GM10248 (cell line): Measurements from ENCODE around the gene ZNRF3.

ENCODE experiments used
- CTCF ChIA-PET: fragments of 300-600 bp; sonication (Branson Sonifier 250); formaldehyde crosslinking; extraction: SDS; loops from one replicate; lab custom pipeline; 2021; ENCODE audit warnings: antibody characterized with exemption; lab: Yijun Ruan, JAX
- POLR2A ChIA-PET: fragments of 350-650 bp; sonication (Branson Sonifier 250); formaldehyde crosslinking; extraction: SDS; loops from one replicate; lab custom pipeline; 2020; ENCODE audit warnings: antibody characterized with exemption; lab: Yijun Ruan, JAX
- DNase-seq: peaks from one replicate; pipeline ENCODE4 v3.0.0; 2012; ENCODE audit errors: extremely low spot score
- CTCF ChIP-seq: IDR thresholded peaks from 2 replicates; pipeline ENCODE4 v1.5.1; 2012; ENCODE audit warnings: mild to moderate bottlenecking, low read depth; ENCODE audit errors: extremely low read depth, missing control alignments, control extremely low read depth

Gene ZNRF3

GRCh38 chr22:28899199-28899853, 16.0 kb downstream of the ZNRF3 start:
- TF ChIP-seq CTCF = no peak
- ChIA-PET POLR2A (no interaction called here), CTCF (interaction anchor here (1.1 to 1.4 kb wide), 3 partner anchors 9 to 255 kb away, joined by 3 to 5 read pairs (median 3); no protein-coding TSS in a partner anchor)
- DNase-seq = no peak

- DNase-seq = no peak
- CTCF ChIA-PET = interaction anchor here (0.9 to 1.4 kb wide), 3 partner anchors 10 to 62 kb away, joined by 3 read pairs; no protein-coding TSS in a partner anchor
- POLR2A ChIA-PET = no interaction called here
Observed at GRCh38 chr22:28900379-28900925, 17.1 kb downstream of the ZNRF3 start.

GRCh38 chr22:28902490-28902889, 19.1 kb downstream of the ZNRF3 start:
- DNase-seq = no peak
- ChIA-PET CTCF (no interaction called here), POLR2A (no interaction called here)
- TF ChIP-seq CTCF = no peak

More at GRCh38 chr22:28900379-28900925, 17.1 kb downstream of the ZNRF3 start:
- no peak for TF ChIP-seq CTCF

GRCh38 chr22:28903080-28903479, 19.7 kb downstream of the ZNRF3 start:
- ChIA-PET CTCF (no interaction called here), POLR2A (no interaction called here)

GRCh38 chr22:28903729-28904128, 20.4 kb downstream of the ZNRF3 start:
- no peak for TF ChIP-seq CTCF
- DNase-seq = no peak
- CTCF ChIA-PET = no interaction called here
- POLR2A ChIA-PET = no interaction called here

More at GRCh38 chr22:28903080-28903479, 19.7 kb downstream of the ZNRF3 start:
- no peak for TF ChIP-seq CTCF
- DNase-seq = no peak

- no peak for TF ChIP-seq CTCF
- POLR2A ChIA-PET = no interaction called here
- CTCF ChIA-PET = interaction anchor here (0.7 kb wide), 1 partner anchor 49 kb away, joined by 3 read pairs; no protein-coding TSS in a partner anchor
- DNase-seq = no peak
Observed at GRCh38 chr22:28904211-28904896, 21.0 kb downstream of the ZNRF3 start.
